ENCODE measurements around the gene MAPK8IP2. TPM values are rescaled to one million over a fixed set of nuclear protein-coding genes. Genes with fewer than 3 reads are reported as not detected.
A peak's percentile ranks its signal among the peaks of the same experiment; 100 is the strongest.

MAPK8IP2 gene
- total and polyA plus RNA-seq, 2 of the 13 experiments (the other 11 are each of a cell fraction or from before 2014, with no cell fraction given): 1.3 to 2.6 TPM

DNA sequence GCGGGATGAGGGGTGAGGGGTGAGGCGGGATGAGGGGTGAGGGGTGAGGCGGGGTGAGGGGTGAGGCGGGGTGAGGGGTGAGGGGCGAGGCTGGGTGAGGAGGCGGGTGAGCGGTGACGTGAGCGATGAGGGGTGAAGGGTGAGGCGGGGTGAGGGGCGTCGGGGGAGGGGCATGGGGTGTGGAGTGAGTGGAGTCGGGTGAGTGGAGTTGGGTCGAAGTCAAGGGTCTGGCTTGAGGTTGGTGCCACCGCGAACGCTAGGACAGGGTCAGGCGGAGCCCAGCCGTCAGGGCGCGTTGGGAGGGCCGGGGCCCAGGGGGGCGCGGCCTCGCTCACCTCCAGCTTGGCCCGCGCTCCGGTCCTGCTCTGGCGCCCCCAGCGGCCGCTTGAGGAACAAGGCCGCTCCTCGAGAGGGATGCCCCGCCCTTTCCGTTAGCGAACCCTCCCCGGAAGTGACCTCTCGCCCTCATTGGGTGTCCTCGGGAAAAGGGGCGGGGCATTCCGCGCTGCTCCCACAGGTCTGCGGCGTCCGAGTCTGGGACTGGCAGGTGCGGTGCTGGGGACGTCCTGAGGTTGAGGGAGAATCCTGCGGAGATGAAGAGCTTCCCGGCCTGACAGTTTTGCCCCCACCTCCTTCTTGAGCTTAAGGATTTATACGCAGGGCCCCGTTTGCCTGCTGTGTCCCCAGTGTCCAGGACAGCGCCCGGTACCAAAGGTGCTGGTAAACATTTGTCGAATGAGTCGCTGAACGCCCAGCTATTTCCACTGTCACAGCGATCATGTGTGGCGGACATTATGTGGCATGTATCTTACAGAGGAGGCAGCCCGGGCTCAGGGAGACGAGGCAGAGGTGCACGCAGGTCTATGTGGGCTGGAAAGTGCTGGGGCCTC is 37.8 kb upstream of the MAPK8IP2 start, which contains the start of gene SYCE3 (continued):
- TF ChIP-seq HNRNPK (IDR thresholded peaks at IDR 0.05; ENCODE audit: low read depth, low read length, poor library complexity, severe bottlenecking): peak; percentile 95
- TF ChIP-seq, protein P1, sequence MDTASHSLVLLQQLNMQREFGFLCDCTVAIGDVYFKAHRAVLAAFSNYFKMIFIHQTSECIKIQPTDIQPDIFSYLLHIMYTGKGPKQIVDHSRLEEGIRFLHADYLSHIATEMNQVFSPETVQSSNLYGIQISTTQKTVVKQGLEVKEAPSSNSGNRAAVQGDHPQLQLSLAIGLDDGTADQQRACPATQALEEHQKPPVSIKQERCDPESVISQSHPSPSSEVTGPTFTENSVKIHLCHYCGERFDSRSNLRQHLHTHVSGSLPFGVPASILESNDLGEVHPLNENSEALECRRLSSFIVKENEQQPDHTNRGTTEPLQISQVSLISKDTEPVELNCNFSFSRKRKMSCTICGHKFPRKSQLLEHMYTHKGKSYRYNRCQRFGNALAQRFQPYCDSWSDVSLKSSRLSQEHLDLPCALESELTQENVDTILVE (CRISPR knock-in tag; IDR thresholded peaks at IDR 0.05): peak; percentile 43; the same call in 1 of the 2 replicates
- TF ChIP-seq XBP1 (CRISPR knock-in tag; IDR thresholded peaks at IDR 0.05): no peak
- no peak for TF ChIP-seq ZNF891 (CRISPR knock-in tag; IDR thresholded peaks at IDR 0.05)
- peak; percentile 18; the same call in 1 of the 2 replicates for TF ChIP-seq NR2F2 (IDR thresholded peaks at IDR 0.05; ENCODE audit: borderline replicate concordance, low read depth)
- 0 out of 2 replicates have a peak, but pooled peaks have one; percentile 1 for TF ChIP-seq HOXA5 (CRISPR knock-in tag; IDR thresholded peaks at IDR 0.05)
- TF ChIP-seq PHF8 (CRISPR knock-in tag; IDR thresholded peaks at IDR 0.05): no peak; the same call in 1 of the 2 replicates
- peak; percentile 93 for TF ChIP-seq ETV5 (CRISPR knock-in tag; IDR thresholded peaks at IDR 0.05; ENCODE audit: borderline replicate concordance)
- peak; percentile 52; the same call in 1 of the 2 replicates for TF ChIP-seq ZFY (CRISPR knock-in tag; IDR thresholded peaks at IDR 0.05)
- peak; percentile 37 for TF ChIP-seq YY1 (IDR thresholded peaks at IDR 0.05; ENCODE audit: insufficient read depth, insufficient replicate concordance, low read depth, low read length)
- TF ChIP-seq TEAD3 (CRISPR knock-in tag; optimal IDR thresholded peaks at IDR 0.05; ENCODE audit: borderline replicate concordance): peak; percentile 90
- TF ChIP-seq GABPA (IDR thresholded peaks at IDR 0.05; ENCODE audit: low read depth, low read length): peak; percentile 74
- TF ChIP-seq GABPA (CRISPR knock-in tag; IDR thresholded peaks at IDR 0.05; ENCODE audit: low read depth): peak; percentile 91
- TF ChIP-seq FLYWCH1 (CRISPR knock-in tag; IDR thresholded peaks at IDR 0.05): no peak
- TF ChIP-seq NR2F1 (CRISPR knock-in tag; IDR thresholded peaks at IDR 0.05): peak in 1 of 2 experiments; percentile 54; a peak in 1 of 4 replicates
- TF ChIP-seq, protein P2, sequence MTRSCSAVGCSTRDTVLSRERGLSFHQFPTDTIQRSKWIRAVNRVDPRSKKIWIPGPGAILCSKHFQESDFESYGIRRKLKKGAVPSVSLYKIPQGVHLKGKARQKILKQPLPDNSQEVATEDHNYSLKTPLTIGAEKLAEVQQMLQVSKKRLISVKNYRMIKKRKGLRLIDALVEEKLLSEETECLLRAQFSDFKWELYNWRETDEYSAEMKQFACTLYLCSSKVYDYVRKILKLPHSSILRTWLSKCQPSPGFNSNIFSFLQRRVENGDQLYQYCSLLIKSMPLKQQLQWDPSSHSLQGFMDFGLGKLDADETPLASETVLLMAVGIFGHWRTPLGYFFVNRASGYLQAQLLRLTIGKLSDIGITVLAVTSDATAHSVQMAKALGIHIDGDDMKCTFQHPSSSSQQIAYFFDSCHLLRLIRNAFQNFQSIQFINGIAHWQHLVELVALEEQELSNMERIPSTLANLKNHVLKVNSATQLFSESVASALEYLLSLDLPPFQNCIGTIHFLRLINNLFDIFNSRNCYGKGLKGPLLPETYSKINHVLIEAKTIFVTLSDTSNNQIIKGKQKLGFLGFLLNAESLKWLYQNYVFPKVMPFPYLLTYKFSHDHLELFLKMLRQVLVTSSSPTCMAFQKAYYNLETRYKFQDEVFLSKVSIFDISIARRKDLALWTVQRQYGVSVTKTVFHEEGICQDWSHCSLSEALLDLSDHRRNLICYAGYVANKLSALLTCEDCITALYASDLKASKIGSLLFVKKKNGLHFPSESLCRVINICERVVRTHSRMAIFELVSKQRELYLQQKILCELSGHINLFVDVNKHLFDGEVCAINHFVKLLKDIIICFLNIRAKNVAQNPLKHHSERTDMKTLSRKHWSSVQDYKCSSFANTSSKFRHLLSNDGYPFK (CRISPR knock-in tag; IDR thresholded peaks at IDR 0.05; ENCODE audit: borderline replicate concordance): peak; percentile 35; the same call in 1 of the 2 replicates
- peak; percentile 61 for TF ChIP-seq ZFX (CRISPR knock-in tag; IDR thresholded peaks at IDR 0.05; ENCODE audit: low read depth)
- no peak for TF ChIP-seq ZNF256 (CRISPR knock-in tag; conservative IDR thresholded peaks at IDR 0.05)
- 0 out of 2 replicates have a peak, but pooled peaks have one; percentile 28 for TF ChIP-seq ZSCAN21 (CRISPR knock-in tag; IDR thresholded peaks at IDR 0.05; ENCODE audit: borderline replicate concordance)
- TF ChIP-seq SRSF1 (optimal IDR thresholded peaks at IDR 0.05; ENCODE audit: low read depth, low read length): peak; percentile 66
- TF ChIP-seq NCOA5 (CRISPR knock-in tag; IDR thresholded peaks at IDR 0.05): no peak
- TF ChIP-seq FOXO1 (CRISPR knock-in tag; IDR thresholded peaks at IDR 0.05): peak; percentile 18; the same call in 1 of the 2 replicates
- no peak for TF ChIP-seq ARID2 (CRISPR knock-in tag; IDR thresholded peaks at IDR 0.05; ENCODE audit: borderline replicate concordance)
- TF ChIP-seq NR2C2 (CRISPR knock-in tag; IDR thresholded peaks at IDR 0.05; ENCODE audit: borderline replicate concordance): peak; percentile 81; the same call in 1 of the 2 replicates
- TF ChIP-seq TAF1 (CRISPR knock-in tag; IDR thresholded peaks at IDR 0.05): peak; percentile 63
